NK-92 treated with Interleukin-12 subunit alpha and Interleukin-12 subunit beta, amount 100 ng/mL, for 24 hours (cell line): ENCODE results near the gene AMOTL2.

Experiments used
- DNase-seq: peaks from one replicate; lab custom pipeline; 2025; lab: John Stamatoyannopoulos, UW

The AMOTL2 gene

GRCh38 chr3:134333522-134334181 lies 40.6 kb downstream of the AMOTL2 start:
- no peak for DNase-seq

GRCh38 chr3:134332344-134332743 lies 41.9 kb downstream of the AMOTL2 start:
- DNase-seq: no peak

DNA sequence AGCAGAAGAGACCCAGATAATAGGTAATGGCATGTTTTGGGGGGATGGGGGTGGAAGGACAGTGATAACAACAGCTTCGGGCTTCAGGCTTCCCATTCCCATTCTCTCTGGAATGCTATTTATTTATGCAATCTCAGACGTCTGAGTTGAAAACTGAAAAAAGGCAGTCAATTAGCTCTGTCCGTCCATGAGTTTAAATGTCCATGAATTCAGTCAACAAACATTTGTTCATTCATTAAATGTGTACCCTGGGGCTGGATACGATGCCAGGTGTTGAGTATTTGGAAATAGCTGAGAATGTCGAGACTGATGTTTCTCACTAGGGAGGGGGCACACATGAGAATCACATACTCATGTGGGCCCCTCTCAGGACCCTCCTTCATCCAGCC lies 42.4 kb downstream of the AMOTL2 start:
- no peak for DNase-seq

- DNase-seq: no peak
Measured at GRCh38 chr3:134330883-134331810, 43.1 kb downstream of the AMOTL2 start.

GRCh38 chr3:134328846-134329245 lies 45.4 kb downstream of the AMOTL2 start:
- DNase-seq: no peak

GRCh38 chr3:134328147-134328591 lies 46.1 kb downstream of the AMOTL2 start:
- DNase-seq: no peak

- no peak for DNase-seq
Measured at GRCh38 chr3:134327594-134327975, 46.7 kb downstream of the AMOTL2 start.

- DNase-seq: no peak
Measured at GRCh38 chr3:134326760-134327593, 47.3 kb downstream of the AMOTL2 start.

- DNase-seq: no peak
Measured at GRCh38 chr3:134326126-134326525, 48.1 kb downstream of the AMOTL2 start.

GRCh38 chr3:134325706-134326105 lies 48.5 kb downstream of the AMOTL2 start:
- no peak for DNase-seq

GRCh38 chr3:134325061-134325705 lies 49.1 kb downstream of the AMOTL2 start:
- DNase-seq: no peak

GRCh38 chr3:134323966-134324962 lies 50.0 kb downstream of the AMOTL2 start:
- DNase-seq: no peak

DNA sequence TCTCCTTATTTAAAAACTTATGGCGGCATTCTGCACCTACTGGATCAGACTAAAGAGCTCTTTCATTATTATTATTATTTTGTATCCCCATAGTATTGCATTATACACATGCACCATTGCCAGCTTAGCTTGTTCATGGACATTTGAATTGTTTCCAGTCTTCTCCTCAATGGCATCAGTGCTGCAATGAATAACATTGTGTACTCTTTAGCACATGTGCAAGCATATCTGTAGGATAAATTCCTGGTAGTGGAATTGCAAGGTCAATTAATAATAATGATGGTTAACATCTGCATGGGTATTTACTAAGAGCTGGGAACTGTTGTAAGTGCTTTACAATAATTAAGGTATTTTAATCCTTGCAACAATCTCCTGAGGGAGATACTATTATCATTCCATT lies 52.0 kb downstream of the AMOTL2 start:
- DNase-seq: no peak

DNA sequence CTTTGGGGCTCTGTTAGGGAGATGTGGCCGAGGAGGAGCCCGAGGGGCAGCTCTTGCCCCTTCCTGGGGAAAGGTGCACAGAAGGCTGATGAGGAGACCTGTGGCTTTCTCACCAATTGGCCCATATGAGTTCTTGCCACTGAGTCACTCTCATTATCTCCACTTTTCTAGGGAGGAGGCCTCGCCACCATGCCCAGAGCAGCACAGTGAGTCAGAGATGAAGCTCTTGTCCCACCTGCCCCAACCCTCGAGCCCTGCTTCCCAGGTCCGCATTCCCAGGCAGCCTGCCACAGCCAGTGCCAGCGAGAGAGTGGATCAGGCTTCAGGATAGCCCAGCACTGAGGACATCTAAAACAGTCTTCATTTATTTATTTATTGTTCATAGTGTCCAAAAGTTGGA lies 53.5 kb downstream of the AMOTL2 start:
- DNase-seq: no peak

DNA sequence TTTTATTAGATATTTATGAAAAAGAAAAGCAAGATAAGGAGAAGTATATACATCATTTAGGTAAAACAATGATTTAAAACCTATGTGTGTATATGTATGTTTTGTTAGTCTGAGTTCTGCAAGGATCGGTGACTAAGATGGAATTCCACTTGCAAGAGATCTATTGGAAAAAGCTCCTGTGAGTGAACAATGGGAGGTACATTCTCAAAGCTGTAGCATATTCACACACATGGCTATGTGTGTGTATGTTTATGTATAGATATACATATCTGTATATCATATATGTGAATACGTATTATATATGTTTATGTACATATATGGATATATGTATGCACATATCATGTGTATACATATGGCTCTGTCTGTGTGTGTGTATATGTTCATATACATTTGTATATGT lies 54.3 kb downstream of the AMOTL2 start:
- no peak for DNase-seq

- DNase-seq: no peak
Measured at GRCh38 chr3:134318166-134318565, 56.1 kb downstream of the AMOTL2 start.

DNA sequence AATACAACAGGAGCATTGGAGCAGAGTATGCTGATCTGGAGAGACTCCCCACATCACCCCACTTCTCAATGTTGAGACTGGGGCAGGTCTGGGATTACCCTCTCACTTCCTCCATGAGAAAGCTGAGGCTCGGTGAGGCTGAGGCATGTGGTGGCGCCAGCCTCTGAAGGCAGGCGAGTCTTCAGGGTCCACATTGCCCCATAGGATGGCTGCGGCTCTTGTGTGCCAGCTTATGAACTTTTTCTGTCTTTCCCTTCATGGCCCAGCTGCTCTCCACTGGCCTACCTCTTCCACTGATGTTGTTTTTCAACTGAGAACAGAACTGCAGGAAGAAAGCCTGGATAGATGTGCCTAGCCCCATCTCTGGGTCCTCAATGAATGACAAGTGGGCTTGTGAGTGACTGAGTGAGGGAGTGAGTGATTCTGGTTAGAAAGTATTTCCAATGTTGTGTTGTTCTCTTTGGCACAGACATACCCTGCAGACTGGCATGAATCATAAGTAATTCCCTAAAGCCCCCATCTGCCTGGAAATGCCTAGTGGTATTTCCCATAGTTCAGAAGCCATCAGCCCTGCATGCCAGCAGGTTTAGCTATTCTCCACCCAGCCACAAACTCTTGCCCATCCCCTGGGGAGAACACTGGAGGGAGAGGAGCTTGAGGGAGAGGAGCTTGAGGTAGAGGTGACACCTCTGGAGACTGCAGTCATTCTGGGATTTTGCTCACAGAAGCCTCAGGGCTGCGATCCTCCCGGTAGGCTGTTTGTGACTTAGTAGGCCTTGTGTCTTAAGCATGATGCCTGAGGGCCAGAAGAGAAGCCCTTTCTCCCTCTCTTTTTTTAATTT lies 56.9 kb downstream of the AMOTL2 start:
- no peak for DNase-seq

DNA sequence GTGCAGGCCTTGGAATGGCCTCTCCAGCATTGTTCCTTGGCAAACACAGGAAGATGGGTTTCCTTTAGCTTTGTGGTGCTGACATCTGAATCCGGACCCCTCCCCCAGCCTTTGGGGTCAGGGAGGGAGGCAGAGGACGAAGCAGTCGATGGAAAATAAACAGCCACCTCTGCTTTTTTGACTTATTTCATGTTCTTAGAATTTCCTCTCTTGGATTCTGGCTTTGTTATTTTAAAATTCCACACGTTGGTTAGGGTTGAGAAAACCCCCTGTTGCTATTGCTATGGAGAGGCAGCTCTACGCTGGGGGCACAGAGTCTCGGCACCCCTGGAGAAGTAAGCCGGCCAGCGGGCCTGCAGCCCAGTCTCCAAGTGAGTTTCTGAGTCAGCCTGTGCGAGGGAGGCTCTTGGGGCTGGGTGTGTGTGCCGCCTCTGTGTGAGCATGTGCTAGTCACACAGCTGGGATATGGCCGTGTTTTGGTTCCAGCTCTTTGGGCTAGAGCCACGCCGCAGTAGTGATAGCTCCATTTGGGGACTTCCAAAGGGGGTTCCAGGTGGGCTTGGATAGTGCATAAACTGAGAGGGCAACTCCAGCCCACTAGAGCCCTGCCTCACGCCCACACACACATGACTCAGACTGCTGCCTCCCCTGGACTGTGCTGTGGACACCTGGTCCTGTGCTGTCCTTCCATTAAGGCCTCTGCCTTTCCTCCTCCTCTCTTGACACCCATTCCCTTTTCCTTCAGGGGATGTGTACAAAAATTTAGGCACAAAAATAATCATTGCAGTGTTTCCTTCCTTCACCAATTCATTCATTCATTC lies 58.8 kb downstream of the AMOTL2 start:
- no peak for DNase-seq
